ENCODE data around the gene SLC30A1. TPM values are rescaled to one million over a fixed set of nuclear protein-coding genes. Genes with fewer than 3 reads are reported as not detected.
"Not testable (repeated sequence)": the region's sequence is repeated elsewhere in the genome, so short reads cannot be mapped to it uniquely, and the experiment has no call there.

SLC30A1 gene
- total RNA-seq, 1 experiment from 2014 or later = 9.7 TPM

DNA sequence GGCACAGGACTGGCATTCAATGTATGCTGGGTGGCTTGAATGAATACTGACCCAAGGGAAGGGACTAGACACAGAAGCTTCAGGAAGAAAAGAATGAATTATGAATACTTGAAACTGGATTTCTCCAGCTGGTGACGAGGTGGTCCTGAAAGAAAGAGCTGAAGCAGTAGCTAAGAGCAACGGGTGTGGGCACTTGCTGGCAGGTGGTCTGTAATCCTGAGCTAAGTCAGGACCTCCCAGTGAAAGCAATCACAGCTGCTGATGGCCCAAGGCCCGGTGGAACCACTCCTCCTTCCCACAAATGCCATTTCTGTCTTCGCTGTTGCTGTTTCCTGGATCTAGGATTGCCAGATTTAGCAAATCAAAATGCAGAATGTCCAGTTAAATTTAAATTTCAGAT is 49.5 kb upstream of the SLC30A1 start (continued):
- TF ChIP-seq, protein P1, sequence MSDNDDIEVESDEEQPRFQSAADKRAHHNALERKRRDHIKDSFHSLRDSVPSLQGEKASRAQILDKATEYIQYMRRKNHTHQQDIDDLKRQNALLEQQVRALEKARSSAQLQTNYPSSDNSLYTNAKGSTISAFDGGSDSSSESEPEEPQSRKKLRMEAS (IDR thresholded peaks at IDR 0.05) = no peak
- TF ChIP-seq ZFX (IDR thresholded peaks at IDR 0.05) (no peak), EZH2phosphoT487 (IDR thresholded peaks at IDR 0.05; ENCODE audit: borderline replicate concordance) (no peak), POLR2AphosphoS5 (IDR thresholded peaks at IDR 0.05; ENCODE audit: low read depth, low read length) (no peak), TCF7L2 (IDR thresholded peaks at IDR 0.05; ENCODE audit: borderline replicate concordance, extremely low read depth, insufficient read depth, insufficient read length) (no peak)
- TF ChIP-seq, protein P2, sequence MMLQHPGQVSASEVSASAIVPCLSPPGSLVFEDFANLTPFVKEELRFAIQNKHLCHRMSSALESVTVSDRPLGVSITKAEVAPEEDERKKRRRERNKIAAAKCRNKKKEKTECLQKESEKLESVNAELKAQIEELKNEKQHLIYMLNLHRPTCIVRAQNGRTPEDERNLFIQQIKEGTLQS (IDR thresholded peaks at IDR 0.05) = no peak

DNA sequence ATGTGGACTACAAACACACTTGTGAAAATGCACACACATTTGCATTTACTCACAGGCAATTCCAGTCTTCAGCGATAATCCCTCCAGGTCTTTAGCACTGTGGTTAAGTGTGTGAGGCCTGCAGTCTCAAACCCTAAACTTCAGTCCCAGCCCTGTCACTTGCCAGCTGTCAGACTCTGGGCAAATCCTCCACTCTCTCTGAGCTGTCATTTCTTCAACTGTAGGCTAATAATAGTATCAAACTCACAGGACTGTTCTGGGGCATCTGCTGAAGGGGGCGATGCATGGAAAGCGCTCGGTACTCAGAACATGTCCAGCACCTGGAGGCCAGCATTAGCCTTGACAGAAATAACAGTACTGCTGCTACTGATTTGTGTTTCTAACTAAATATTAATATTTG is 48.3 kb upstream of the SLC30A1 start:
- RAD21 ChIA-PET (ENCODE audit: low non-redundant PET in 1 of 2, low total read pairs in 2 of 2, uncharacterized antibody in 2 of 2, unreplicated experiment in 2 of 2) = no interaction called here
- no TSS peak for BruUV-seq (replicated peaks)
- POLR2A ChIA-PET = no interaction called here

DNA sequence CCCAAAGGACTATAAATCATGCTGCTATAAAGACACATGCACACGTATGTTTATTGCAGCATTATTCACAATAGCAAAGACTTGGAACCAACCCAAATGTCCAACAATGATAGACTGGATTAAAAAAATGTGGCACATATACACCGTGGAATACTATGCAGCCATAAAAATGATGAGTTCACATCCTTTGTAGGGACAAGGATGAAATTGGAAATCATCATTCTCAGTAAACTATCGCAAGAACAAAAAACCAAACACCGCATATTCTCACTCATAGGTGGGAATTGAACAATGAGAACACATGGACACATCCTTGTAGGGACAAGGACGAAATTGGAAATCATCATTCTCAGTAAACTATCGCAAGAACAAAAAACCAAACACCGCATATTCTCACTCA is 46.9 kb upstream of the SLC30A1 start:
- H3K79me2 ChIP-seq (ENCODE audit: insufficient read depth, low read length); RAD21 ChIA-PET (ENCODE audit: low non-redundant PET in 1 of 2, low total read pairs in 2 of 2, uncharacterized antibody in 2 of 2, unreplicated experiment in 2 of 2); H3K4me2 ChIP-seq (ENCODE audit: low read length); BruUV-seq (replicated peaks); H3K27ac ChIP-seq (ENCODE audit: low read depth, low read length); DNase-seq (ENCODE audit: low read depth, low spot score); H3K9me2 ChIP-seq (ENCODE audit: insufficient read depth); H3K9me3 ChIP-seq (ENCODE audit: control insufficient read depth in 1 of 2, insufficient read depth in 1 of 2, low read depth in 1 of 2, low read length in 2 of 2); H4K20me1 ChIP-seq (ENCODE audit: insufficient read depth); H3K4me3 ChIP-seq (replicated peaks in 1 of 2; ENCODE audit: low read depth in 1 of 2, low read length in 2 of 2); H3K27me3 ChIP-seq (ENCODE audit: insufficient read depth, low read length); H3K9ac ChIP-seq (ENCODE audit: low read length); POLR2A ChIA-PET; intact Hi-C loops (cut with micrococcal nuclease); CTCF ChIA-PET; H3K36me3 ChIP-seq (ENCODE audit: control insufficient read depth in 1 of 2, insufficient read depth in 2 of 2, low read length in 2 of 2); H2AFZ ChIP-seq (ENCODE audit: low read depth, low read length, poor library complexity, severe bottlenecking); ATAC-seq; H3K4me1 ChIP-seq (ENCODE audit: control insufficient read depth in 1 of 2, insufficient read depth in 2 of 2, low read length in 2 of 2): not testable (repeated sequence)

More for the DNA sequence above, 48.3 kb upstream of the SLC30A1 start:
- Histone ChIP-seq H2AFZ (ENCODE audit: low read depth, low read length, poor library complexity, severe bottlenecking) (no peak overlapping the region), H3K4me1 (ENCODE audit: control insufficient read depth in 1 of 2, insufficient read depth in 2 of 2, low read length in 2 of 2) (peaks cover 0 to 4% of the 10 kb centered on the region in 2 experiments; a peak in 2 of 4 replicates), H3K9me2 (ENCODE audit: insufficient read depth) (no peaks in the 10 kb centered on the region), H3K79me2 (ENCODE audit: insufficient read depth, low read length) (no peaks in the 10 kb centered on the region), H3K4me2 (ENCODE audit: low read length) (no peak overlapping the region), H3K4me3 (replicated peaks in 1 of 2; ENCODE audit: low read depth in 1 of 2, low read length in 2 of 2) (no peak overlapping the region), H4K20me1 (ENCODE audit: insufficient read depth) (no peaks in the 10 kb centered on the region), H3K36me3 (ENCODE audit: control insufficient read depth in 1 of 2, insufficient read depth in 2 of 2, low read length in 2 of 2) (no peaks in the 10 kb centered on the region), H3K9ac (ENCODE audit: low read length) (no peak overlapping the region), H3K9me3 (ENCODE audit: control insufficient read depth in 1 of 2, insufficient read depth in 1 of 2, low read depth in 1 of 2, low read length in 2 of 2) (no peaks in the 10 kb centered on the region), H3K27me3 (ENCODE audit: insufficient read depth, low read length) (no peaks in the 10 kb centered on the region), H3K27ac (ENCODE audit: low read depth, low read length) (no peak overlapping the region)
- intact Hi-C loops (cut with micrococcal nuclease) = no loop called here
- DNase-seq (ENCODE audit: low read depth, low spot score) = no peak
- CTCF ChIA-PET = no interaction called here
- ATAC-seq = no peak
- no peak for TF ChIP-seq SP1 (IDR thresholded peaks at IDR 0.05; ENCODE audit: low read depth)
- no peak for TF ChIP-seq YY1 (IDR thresholded peaks at IDR 0.05; ENCODE audit: extremely low read depth, insufficient replicate concordance, low read depth, low read length)
- no peak for TF ChIP-seq JUND (IDR thresholded peaks at IDR 0.05)
- TF ChIP-seq, protein P3, sequence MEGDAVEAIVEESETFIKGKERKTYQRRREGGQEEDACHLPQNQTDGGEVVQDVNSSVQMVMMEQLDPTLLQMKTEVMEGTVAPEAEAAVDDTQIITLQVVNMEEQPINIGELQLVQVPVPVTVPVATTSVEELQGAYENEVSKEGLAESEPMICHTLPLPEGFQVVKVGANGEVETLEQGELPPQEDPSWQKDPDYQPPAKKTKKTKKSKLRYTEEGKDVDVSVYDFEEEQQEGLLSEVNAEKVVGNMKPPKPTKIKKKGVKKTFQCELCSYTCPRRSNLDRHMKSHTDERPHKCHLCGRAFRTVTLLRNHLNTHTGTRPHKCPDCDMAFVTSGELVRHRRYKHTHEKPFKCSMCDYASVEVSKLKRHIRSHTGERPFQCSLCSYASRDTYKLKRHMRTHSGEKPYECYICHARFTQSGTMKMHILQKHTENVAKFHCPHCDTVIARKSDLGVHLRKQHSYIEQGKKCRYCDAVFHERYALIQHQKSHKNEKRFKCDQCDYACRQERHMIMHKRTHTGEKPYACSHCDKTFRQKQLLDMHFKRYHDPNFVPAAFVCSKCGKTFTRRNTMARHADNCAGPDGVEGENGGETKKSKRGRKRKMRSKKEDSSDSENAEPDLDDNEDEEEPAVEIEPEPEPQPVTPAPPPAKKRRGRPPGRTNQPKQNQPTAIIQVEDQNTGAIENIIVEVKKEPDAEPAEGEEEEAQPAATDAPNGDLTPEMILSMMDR (IDR thresholded peaks at IDR 0.05 in 2 of 3, conservative IDR thresholded peaks at IDR 0.05 in 1 of 3; ENCODE audit: borderline replicate concordance in 1 of 3, insufficient read depth in 1 of 3, low read depth in 2 of 3, low read length in 2 of 3) = no peak
- TF ChIP-seq SRF (IDR thresholded peaks at IDR 0.05; ENCODE audit: low read depth) = no peak
- TF ChIP-seq, protein P1 (IDR thresholded peaks at IDR 0.05) = no peak
- TF ChIP-seq RAD21 (IDR thresholded peaks at IDR 0.05; ENCODE audit: low read depth) = no peak
- no peak for TF ChIP-seq CBX3 (IDR thresholded peaks at IDR 0.05; ENCODE audit: low read depth)

Data from HCT116 (cell line).